ENCODE data around the gene NXPH1. TPM values are rescaled to one million over a fixed set of nuclear protein-coding genes. Genes with fewer than 3 reads are reported as not detected.

NXPH1 gene
- total RNA-seq, 3 donors from 2014 or later, result not detected

- TF ChIP-seq, protein P1, sequence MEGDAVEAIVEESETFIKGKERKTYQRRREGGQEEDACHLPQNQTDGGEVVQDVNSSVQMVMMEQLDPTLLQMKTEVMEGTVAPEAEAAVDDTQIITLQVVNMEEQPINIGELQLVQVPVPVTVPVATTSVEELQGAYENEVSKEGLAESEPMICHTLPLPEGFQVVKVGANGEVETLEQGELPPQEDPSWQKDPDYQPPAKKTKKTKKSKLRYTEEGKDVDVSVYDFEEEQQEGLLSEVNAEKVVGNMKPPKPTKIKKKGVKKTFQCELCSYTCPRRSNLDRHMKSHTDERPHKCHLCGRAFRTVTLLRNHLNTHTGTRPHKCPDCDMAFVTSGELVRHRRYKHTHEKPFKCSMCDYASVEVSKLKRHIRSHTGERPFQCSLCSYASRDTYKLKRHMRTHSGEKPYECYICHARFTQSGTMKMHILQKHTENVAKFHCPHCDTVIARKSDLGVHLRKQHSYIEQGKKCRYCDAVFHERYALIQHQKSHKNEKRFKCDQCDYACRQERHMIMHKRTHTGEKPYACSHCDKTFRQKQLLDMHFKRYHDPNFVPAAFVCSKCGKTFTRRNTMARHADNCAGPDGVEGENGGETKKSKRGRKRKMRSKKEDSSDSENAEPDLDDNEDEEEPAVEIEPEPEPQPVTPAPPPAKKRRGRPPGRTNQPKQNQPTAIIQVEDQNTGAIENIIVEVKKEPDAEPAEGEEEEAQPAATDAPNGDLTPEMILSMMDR (IDR thresholded peaks at IDR 0.05), result no peak
- DNase-seq (peak in 1 of 3 donors; percentile 38), ATAC-seq (peak; percentile 98)
Measured at GRCh38 chr7:8742837-8743236, 309.4 kb downstream of the NXPH1 start.

GRCh38 chr7:8747338-8747737 lies 313.9 kb downstream of the NXPH1 start:
- intact Hi-C loops (cut with DNase I, micrococcal nuclease), result no loop called here
- Histone ChIP-seq H3K4me3 (no peak overlapping the region), H3K9me3 (no peaks in the 10 kb centered on the region), H3K4me1 (ENCODE audit: low read depth) (no peaks in the 10 kb centered on the region), H3K36me3 (ENCODE audit: low read depth) (no peaks in the 10 kb centered on the region)
- TF ChIP-seq, protein P1 (IDR thresholded peaks at IDR 0.05), result no peak
- DNase-seq (no peak), ATAC-seq (no peak)

More at GRCh38 chr7:8742837-8743236, 309.4 kb downstream of the NXPH1 start:
- intact Hi-C loops (cut with DNase I, micrococcal nuclease), result no loop called here
- H3K4me3 ChIP-seq, result no peak overlapping the region
- H3K36me3 ChIP-seq (ENCODE audit: low read depth), result no peaks in the 10 kb centered on the region
- H3K4me1 ChIP-seq (ENCODE audit: low read depth), result no peaks in the 10 kb centered on the region
- H3K9me3 ChIP-seq, result no peaks in the 10 kb centered on the region

- ATAC-seq (peak; percentile 98), DNase-seq (peak in 1 of 3 donors; percentile 64)
- Histone ChIP-seq H3K9me3 (no peaks in the 10 kb centered on the region), H3K4me3 (no peak overlapping the region), H3K4me1 (ENCODE audit: low read depth) (no peaks in the 10 kb centered on the region), H3K36me3 (ENCODE audit: low read depth) (no peaks in the 10 kb centered on the region)
- TF ChIP-seq, protein P1 (IDR thresholded peaks at IDR 0.05), result no peak
- intact Hi-C loops (cut with DNase I, micrococcal nuclease), result no loop called here
Measured at GRCh38 chr7:8751557-8752231, 318.3 kb downstream of the NXPH1 start.

- H3K4me3 ChIP-seq, result no peak overlapping the region
- no peak for DNase-seq
- no peaks in the 10 kb centered on the region for H3K36me3 ChIP-seq (ENCODE audit: low read depth)
- intact Hi-C loops (cut with DNase I, micrococcal nuclease), result no loop called here
- ATAC-seq, result no peak
- H3K9me3 ChIP-seq, result no peaks in the 10 kb centered on the region
- H3K4me1 ChIP-seq (ENCODE audit: low read depth), result no peaks in the 10 kb centered on the region
- TF ChIP-seq, protein P1 (IDR thresholded peaks at IDR 0.05), result no peak
Measured at GRCh38 chr7:8753355-8753754, 319.9 kb downstream of the NXPH1 start.

DNA sequence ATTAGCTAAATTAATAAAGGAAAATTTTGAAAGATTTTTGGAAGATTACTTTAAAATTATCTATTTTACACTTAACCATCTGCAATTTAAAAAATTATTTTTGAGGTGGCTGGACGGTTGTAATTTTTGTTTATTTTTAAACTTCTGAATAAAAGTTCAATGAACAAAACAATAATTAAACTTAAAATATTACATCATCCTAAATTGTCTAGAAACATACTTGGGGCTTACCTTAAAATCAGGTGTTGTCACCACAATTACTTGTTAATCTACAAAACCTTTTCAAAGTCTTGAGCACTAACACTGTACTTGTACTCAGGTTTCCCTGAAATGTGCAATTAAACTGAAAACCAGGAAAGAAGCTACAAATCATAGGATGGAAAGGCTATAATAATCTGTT lies 328.3 kb downstream of the NXPH1 start:
- Histone ChIP-seq H3K36me3 (ENCODE audit: low read depth) (no peaks in the 10 kb centered on the region), H3K9me3 (no peaks in the 10 kb centered on the region), H3K4me3 (no peak overlapping the region), H3K4me1 (ENCODE audit: low read depth) (no peaks in the 10 kb centered on the region)
- no peak for ATAC-seq
- TF ChIP-seq, protein P1 (IDR thresholded peaks at IDR 0.05), result no peak
- intact Hi-C loops (cut with DNase I, micrococcal nuclease), result no loop called here
- no peak for DNase-seq
